Bronchial epithelial cell (primary cell): Measurements from ENCODE around the gene DNAJC15. TPM values are rescaled to one million over a fixed set of nuclear protein-coding genes. Genes with fewer than 3 reads are reported as not detected.

Experiments
- DNase-seq: peaks from one replicate; pipeline ENCODE4 v3.0.0-alpha.2; 2010; ENCODE audit warnings: low read depth
- FAIRE-seq: peaks from 2 replicates; lab custom pipeline; 2011; peaks lifted over from hg19 to GRCh38; lab: Jason Lieb, UNC
- H3K27me3 ChIP-seq: 2 replicates; pipeline ENCODE4 v1.5.1; 2011; ENCODE audit warnings: low read length; ENCODE audit not compliant: control insufficient read depth, insufficient read depth
- H3K36me3 ChIP-seq: 2 replicates; pipeline ENCODE4 v1.5.1; 2011; ENCODE audit warnings: low read length; ENCODE audit not compliant: control insufficient read depth, insufficient read depth
- H3K4me3 ChIP-seq: 2 replicates; pipeline ENCODE4 v1.5.1; 2011; ENCODE audit warnings: mild to moderate bottlenecking, low read depth, low read length, control low read depth
- total RNA-seq: library from RNA; depleted of rRNA; stranded (reverse); fragments of >200 nt; gene quantifications from 2 replicates; pipeline ENCODE4 v1.2.1, GENCODE V29; 2014
- TF ChIP-seq, protein P1 (sequence below): IDR thresholded peaks from 2 replicates; pipeline ENCODE4 v1.5.1; 2011; ENCODE audit warnings: mild to moderate bottlenecking, moderate library complexity, low read length, control low read depth, inconsistent platforms; ENCODE audit not compliant: insufficient read depth, severe bottlenecking

The DNAJC15 gene
- total RNA-seq, 1 donor from 2014 or later: 4.2 TPM

DNA sequence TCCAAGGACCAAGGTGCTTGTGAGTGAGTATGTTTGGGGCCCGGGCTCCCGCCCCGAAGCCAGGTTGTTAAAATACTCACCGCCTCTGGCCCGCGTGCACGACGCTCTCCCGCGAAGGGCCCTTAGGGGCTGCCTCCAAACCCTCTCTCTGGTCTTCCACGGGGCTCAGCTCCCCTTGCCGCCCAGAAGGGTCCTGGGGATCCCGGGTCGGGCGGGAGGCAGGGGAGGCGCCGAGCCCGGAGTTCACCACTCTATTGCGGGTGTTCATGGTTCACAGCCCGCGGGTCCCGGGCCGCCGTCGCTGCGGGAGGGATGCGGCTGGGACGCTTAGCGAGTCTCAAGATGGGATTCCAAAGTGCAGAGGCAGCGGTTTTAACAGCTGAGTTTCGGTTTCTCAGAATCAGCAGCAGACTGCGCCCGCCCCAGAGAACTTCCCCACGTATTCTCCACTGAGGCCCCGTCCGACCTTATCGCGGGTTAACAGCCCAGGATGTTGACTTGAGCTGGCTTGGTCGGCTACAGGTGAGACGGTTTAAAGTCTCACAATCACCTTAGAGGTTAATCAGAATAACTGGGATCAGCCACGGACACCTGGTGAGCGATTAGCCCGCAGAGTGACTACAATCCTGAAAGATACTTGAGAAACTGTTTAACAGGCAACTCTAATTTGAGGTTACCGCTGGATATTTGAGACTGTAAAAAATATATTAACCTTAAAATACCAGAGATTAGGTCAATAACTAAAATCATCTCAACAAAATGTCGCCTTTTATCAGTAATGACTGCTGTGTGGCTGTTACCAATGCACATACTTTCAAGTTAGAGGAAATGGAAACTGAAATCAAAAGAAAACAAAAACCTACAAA is 31.3 kb upstream of the DNAJC15 start, which contains the start of gene EPSTI1:
EPSTI1 (minus strand) TSS at position 344 of the 866 bp plus-strand sequence; CDS start at position 268, 76 bp downstream.
- peak; percentile 50 for DNase-seq
- TF ChIP-seq, protein P1, sequence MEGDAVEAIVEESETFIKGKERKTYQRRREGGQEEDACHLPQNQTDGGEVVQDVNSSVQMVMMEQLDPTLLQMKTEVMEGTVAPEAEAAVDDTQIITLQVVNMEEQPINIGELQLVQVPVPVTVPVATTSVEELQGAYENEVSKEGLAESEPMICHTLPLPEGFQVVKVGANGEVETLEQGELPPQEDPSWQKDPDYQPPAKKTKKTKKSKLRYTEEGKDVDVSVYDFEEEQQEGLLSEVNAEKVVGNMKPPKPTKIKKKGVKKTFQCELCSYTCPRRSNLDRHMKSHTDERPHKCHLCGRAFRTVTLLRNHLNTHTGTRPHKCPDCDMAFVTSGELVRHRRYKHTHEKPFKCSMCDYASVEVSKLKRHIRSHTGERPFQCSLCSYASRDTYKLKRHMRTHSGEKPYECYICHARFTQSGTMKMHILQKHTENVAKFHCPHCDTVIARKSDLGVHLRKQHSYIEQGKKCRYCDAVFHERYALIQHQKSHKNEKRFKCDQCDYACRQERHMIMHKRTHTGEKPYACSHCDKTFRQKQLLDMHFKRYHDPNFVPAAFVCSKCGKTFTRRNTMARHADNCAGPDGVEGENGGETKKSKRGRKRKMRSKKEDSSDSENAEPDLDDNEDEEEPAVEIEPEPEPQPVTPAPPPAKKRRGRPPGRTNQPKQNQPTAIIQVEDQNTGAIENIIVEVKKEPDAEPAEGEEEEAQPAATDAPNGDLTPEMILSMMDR: no peak
- FAIRE-seq: no peak

DNA sequence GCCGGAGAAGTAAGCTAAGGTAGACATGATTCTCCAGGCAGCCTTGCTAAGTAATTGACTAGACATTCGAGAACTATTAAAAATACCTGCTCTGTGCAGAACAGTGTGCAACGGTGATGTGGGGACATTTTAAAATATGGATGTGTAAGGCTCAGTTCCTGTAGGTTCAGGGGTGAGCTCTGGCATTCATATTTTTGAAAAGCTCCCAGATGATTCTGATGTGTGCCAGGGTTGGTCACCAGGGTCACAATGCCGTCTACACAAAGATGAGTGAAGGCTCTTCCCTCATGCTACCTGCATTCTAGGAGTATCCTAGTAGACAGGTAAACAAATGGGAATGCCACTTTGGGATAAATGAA is 30.6 kb upstream of the DNAJC15 start:
- DNase-seq: no peak
- Histone ChIP-seq H3K36me3 (no peaks in the 10 kb centered on the region), H3K4me3 (peak overlapping the region; percentile 44), H3K27me3 (no peaks in the 10 kb centered on the region)
- TF ChIP-seq, protein P1: no peak
- no peak for FAIRE-seq

More for the DNA sequence above, 31.3 kb upstream of the DNAJC15 start, which contains the start of gene EPSTI1:
- H3K36me3 ChIP-seq: no peaks in the 10 kb centered on the region
- H3K27me3 ChIP-seq: no peaks in the 10 kb centered on the region
- peak within 1 kb of the TSS; percentile 44 for H3K4me3 ChIP-seq

DNA sequence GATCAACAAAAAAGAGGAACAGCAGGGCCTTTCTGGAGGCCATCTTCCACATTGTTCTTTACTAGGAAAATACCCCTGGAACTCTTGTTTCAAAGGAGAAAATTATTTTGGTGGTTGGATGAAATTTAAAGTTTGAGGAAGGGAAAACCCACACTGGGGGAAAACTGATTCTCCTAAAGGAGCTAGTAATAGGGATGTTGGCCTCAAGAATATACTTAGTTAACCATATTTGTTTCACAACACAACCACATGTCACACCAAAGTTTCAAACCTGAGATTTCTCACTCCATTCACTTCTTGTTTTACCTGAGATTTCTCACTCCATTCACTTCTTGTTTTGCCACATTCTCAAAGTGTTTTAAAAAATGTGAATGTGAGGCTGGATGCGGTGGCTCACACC is 28.5 kb upstream of the DNAJC15 start:
- no peaks in the 10 kb centered on the region for H3K27me3 ChIP-seq
- no peaks in the 10 kb centered on the region for H3K36me3 ChIP-seq
- DNase-seq: no peak
- H3K4me3 ChIP-seq: no peak overlapping the region
- TF ChIP-seq, protein P1: no peak
- no peak for FAIRE-seq

DNA sequence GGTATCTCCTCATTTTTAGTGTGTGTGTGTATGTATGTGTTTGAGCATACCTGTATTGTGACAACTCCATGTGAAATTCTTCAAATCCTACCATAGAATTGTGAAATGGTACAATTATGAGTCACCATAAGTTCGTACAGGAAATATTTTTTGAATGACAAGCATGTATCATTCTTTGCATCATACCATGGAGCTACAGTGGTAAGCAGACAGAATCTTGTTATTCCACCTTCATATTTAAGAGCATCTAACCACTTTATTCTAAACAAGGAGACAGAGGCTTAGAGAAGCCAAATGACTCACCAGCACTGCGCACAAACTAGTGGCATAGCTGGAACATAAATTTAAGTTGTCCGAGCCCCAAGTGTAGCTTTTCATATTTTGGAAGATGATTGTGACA is 26.8 kb upstream of the DNAJC15 start:
- H3K4me3 ChIP-seq: no peak overlapping the region
- FAIRE-seq (no peak), DNase-seq (peak; percentile 100)
- no peaks in the 10 kb centered on the region for H3K36me3 ChIP-seq
- H3K27me3 ChIP-seq: no peaks in the 10 kb centered on the region
- TF ChIP-seq, protein P1: no peak

DNA sequence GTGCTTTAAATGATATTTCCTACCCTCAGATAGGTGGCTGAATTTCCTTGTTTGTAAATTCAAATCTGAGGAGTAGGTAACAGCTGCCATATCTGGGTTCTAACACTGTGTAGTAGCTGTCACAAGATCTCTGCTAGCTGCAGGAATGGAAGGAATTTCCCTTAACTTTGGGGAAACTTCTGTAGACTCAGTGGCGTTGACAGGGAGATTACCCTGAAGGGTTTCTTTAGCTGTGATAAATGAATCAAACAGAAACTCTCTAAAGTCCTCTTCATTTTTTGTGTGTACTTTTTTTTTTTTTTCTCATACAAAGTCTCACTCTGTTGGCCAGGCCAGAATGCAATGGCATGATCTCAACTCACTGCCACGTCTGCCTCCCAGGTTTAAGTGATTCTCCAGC is 26.0 kb upstream of the DNAJC15 start:
- no peak for FAIRE-seq
- TF ChIP-seq, protein P1: no peak
- no peak for DNase-seq
- Histone ChIP-seq H3K36me3 (no peaks in the 10 kb centered on the region), H3K4me3 (no peak overlapping the region), H3K27me3 (no peaks in the 10 kb centered on the region)
